SHP77 (cell line): ENCODE data around the gene CTSO.

ENCODE experiments used
- DNase-seq, 2 experiments: peaks; one replicate each; lab custom pipeline; 2025; lab: John Stamatoyannopoulos, UW

Gene CTSO

GRCh38 chr4:155953151-155954117 is at the start of gene CTSO:
Gene CTSO (minus strand): TSS chr4:155953866. CDS start chr4:155953847, 19 bp downstream.
- DNase-seq: peak; percentile 19 to 54

- no peak for DNase-seq
Observed at GRCh38 chr4:156000491-156000890, 46.8 kb upstream of the CTSO start.

DNA sequence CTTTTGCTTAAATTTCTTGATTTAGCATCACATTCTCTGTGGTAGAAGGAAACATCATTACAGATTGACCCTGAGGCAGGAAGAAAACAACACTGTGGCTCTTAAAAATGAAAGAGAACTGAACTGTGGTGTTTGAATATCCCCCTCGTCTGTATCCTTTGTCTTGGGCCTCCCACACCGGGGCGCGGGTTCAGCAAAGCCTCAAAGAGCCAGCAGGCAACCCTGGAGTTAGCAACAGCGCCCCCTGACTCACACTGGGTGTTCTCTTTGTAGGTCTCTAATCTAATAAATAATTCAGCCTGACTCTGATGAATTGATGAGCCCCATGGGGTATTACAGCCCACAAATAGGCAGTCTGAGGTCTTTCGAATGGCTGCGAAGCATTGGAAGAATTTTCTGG is 46.1 kb upstream of the CTSO start:
- DNase-seq: no peak

DNA sequence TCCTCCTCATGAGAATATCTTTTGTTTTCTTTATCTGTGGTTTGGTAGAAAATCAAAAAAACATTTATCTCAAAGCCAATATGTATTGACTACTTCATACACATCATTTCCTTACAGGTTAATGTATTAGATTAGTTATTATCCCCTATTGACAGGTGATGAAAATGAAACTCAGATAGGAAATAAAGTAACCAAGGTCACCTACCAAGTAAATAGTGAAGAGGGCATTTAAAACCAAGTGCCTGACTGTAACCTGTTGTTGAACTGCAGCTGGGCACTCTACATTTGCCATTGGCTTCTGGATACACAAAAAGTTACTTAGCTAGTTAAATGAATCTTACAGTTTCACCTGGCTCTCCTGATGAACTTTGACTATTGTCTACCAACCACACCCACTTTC is 41.4 kb upstream of the CTSO start:
- DNase-seq: no peak

GRCh38 chr4:155984106-155984797 is 30.6 kb upstream of the CTSO start:
- no peak for DNase-seq

DNA sequence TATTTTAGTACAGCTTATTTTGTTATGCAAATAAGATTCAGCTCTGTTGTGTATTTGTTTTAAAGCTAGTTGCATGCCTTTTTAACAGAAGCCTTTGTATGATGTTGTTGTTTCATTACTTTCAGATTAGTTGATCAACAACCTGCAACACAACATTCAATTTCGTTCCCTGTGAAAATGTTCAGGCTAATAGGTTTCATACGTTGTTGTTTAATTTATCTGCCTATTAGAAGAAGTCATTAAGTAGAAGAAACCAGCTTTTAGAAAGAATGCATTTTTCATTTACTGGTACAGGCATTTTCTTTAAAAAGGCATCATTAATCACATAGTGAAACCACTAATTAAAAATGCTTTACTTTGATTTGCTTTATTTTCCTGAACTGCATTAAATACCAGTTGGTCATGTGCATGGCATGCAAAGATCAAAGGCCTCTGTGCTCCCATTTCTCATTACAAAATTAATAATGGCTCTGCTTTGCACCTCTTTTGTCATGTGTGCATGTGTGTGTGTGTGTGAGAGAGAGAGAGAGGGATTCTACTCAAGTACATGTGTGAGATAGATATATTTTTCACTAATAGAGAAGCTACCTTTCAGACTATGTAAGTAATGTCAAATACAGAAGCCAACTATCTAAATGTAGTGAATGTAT is 29.2 kb upstream of the CTSO start:
- DNase-seq: no peak

GRCh38 chr4:155978810-155979209 is 25.1 kb upstream of the CTSO start:
- DNase-seq: no peak

DNA sequence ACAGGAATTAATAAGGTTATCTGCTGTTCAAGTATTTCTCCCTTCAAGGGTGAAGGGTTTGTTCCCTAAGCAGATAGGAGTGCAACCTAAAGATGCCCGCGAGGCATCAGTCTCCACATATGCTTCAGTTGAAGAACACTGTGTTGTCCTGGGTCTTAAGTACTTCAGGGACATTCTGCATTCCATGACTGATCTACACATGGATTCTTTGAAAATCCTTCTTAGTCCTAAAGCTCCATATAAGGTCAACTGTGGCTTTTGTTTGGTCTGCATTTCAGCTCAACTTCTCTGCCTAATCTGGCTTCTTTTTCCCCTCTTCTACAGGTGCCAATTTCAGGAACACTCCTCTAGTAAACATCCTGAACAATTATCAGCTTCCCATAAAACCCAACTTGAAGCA is 21.8 kb upstream of the CTSO start:
- DNase-seq: no peak

DNA sequence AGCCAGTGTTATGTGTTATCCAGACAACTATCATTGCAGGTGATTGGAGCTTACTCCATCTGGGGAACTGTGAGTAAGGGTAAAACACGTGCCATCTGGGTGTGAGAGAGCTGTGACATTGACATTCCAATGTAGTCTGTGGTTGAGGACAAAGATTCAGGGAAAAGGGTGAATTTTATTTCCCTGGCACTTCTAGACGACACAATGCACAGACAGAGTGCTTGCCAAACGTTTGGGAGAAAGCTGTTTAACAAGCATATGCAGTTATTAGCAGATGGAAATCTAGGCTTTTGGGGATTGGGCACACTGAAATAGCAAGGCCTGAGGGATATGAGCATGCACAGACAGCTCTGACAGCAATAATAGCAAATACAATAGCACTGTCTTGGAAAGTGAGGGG is 21.3 kb upstream of the CTSO start:
- no peak for DNase-seq

DNA sequence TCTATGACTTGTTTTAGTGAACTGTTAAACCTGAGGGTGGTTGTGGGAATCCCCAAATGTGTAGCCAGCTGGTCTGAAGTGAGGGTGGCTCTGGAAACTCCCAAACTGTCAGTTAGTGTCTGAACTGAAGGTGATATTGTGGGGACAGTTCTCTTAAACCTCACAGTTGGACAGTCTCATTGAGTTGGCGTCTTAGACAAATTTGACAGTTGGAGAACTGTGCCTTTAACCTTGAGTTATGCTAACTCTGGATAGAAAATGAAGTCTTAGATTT is 20.7 kb upstream of the CTSO start:
- no peak for DNase-seq

GRCh38 chr4:155973639-155974475 is 20.2 kb upstream of the CTSO start:
- no peak for DNase-seq

DNA sequence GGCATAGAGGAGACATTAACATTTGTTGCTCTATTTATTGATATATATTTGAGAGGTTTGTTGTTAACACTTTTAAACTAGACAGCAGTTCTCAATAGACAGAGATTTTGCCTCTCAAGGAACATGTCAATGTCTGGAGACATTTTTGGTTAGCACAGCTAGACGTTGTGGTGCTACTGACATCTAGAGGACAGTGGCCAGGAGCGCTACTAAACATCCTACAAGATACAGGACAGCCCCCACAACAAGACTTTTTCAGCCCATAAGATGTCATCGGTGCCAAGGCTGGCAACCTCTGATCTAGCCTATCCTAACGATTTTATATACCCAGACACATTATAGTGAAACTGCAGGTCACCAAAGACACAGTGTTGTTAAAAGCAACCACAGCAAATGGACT is 18.4 kb upstream of the CTSO start:
- DNase-seq: no peak

DNA sequence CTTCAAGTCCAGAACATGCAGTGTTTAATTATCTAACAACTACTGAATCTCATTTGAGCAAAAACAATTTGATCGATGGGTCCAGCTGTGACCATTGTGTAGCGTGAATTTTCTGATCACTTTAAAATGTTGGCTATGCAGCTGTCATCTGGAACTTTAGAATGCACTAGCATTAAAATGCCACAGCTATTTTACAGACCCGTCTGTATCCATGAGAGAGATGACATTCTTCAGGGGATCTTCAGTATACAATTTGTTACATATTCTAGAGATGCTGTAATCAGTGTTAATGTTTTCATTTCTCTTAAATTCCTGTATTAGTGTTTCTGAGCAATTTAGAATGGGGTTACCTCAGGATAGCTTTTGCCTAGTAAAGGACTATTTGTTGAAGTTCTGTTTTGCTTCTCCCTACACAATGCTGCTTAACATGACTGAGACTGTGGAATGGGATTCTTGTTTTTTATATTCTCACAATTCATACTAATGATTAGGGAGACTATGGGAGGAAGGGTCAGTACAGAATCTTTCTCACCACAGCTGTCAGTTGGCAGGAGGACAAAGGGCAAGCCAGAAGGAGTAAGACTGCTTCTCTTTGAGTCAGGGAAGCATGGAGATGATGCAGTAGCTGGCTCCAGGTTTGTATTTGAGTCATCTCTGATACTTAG is 13.2 kb upstream of the CTSO start:
- no peak for DNase-seq

DNA sequence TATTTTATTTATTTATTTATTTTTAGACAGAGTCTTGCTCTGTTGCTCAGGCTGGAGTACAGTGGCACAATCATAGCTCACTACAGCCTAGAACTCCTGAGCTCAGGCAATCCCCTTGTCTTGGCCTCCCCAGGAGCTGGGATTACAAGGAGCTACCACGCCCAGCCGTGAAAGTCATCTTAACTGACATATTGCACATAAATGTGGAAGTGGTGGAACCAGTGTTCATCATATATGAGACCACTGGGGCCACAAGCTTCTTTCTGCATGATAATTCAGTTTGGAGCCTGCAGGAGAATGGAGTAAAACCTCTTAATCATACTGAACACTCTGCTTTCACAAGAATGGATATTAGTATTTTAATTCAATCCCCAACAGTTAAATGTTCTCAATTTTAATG is 12.5 kb upstream of the CTSO start:
- DNase-seq: no peak

- no peak for DNase-seq
Observed at GRCh38 chr4:155964016-155964891, 10.6 kb upstream of the CTSO start.

DNA sequence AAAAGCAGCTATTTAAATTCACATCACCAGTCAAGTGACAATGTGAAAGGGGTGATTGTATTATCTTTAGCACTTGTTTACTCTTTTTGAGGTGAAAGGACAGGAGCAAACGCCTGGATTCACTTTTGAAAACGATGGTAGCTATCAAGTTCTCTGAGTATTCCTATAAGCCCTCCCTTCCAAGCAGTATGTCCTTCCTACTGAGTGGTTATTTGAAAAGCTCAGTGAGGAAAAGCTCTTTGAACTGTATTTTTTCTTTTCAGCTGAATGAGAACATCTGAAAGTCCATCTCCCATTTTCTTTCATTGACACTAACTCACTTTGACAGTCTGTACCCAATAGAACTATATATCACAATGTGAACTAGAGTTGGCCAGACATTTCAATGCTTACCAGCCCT is 9.1 kb upstream of the CTSO start:
- DNase-seq: no peak

DNA sequence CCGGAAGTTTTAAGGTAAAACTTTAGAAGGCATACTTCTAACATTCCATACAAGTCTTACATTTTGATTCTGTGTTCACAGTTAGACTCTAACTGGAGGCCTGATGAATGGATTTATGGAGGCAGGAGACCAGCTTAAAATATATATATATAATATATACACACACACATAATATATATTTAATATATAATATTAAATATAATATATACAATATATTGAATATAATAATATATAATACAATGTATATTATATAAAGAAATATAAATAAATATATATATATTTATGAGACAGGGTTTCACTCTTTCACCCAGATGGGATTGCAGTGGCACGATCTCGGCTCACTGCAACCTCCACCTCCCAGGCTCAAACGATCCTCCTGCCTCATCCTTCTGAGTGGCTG is 7.9 kb upstream of the CTSO start:
- no peak for DNase-seq

- DNase-seq: no peak
Observed at GRCh38 chr4:155960522-155960921, 6.9 kb upstream of the CTSO start.

GRCh38 chr4:155959417-155959816 is 5.8 kb upstream of the CTSO start:
- no peak for DNase-seq

DNA sequence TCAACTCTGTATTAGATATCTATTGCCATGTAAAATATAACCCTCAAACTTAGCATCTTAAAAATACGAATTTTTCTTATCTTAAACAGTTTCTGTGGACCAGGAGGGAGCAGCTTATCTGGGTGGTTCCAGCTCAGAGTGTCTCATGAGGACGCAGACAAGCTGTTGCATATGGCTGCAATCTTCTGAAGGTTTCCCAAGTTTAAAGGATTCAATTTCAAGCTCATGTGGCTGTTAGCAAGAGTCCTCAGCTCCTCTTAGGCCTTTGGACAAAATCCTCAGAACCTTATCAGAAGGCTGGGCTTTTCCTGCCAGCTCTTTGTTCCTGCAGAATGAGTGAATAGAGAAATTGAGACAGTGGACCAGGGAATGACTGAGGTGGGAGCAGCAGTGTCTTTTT is 2.8 kb upstream of the CTSO start:
- no peak for DNase-seq

- DNase-seq: no peak
Observed at GRCh38 chr4:155954939-155955338, 1.3 kb upstream of the CTSO start.
